ENCODE results near the gene STPG3.
"Not testable (repeated sequence)": the region's sequence is repeated elsewhere in the genome, so short reads cannot be mapped to it uniquely, and the experiment has no call there.

The STPG3 gene

GRCh38 chr9:137236238-137236935 lies 14.7 kb upstream of the STPG3 start:
- Histone ChIP-seq H3K4me3 (ENCODE audit: insufficient read length, low read depth) (no peak overlapping the region), H3K36me3 (ENCODE audit: insufficient read depth, insufficient read length, low read length) (peaks cover 12% of the 10 kb centered on the region), H3K9ac (ENCODE audit: insufficient read length, low read depth) (peak overlapping the region; percentile 62), H3K4me1 (ENCODE audit: insufficient read depth, insufficient read length) (peaks cover 44% of the 10 kb centered on the region), H3K9me3 (ENCODE audit: insufficient read depth, low read length) (no peaks in the 10 kb centered on the region), H3K27me3 (ENCODE audit: insufficient read depth, insufficient read length) (no peaks in the 10 kb centered on the region)
- TF ChIP-seq YY1 (IDR thresholded peaks at IDR 0.05; ENCODE audit: insufficient read depth, insufficient read length) (no peak), ZNF274 (IDR thresholded peaks at IDR 0.05; ENCODE audit: low read depth, low read length) (no peak), SUZ12 (IDR thresholded peaks at IDR 0.05; ENCODE audit: extremely low read depth, insufficient read depth, insufficient read length) (no peak)
- DNase-seq (ENCODE audit: low read depth, low spot score), result peak; percentile 78

- no peak for TF ChIP-seq YY1 (IDR thresholded peaks at IDR 0.05; ENCODE audit: insufficient read depth, insufficient read length)
- no peak for TF ChIP-seq SUZ12 (IDR thresholded peaks at IDR 0.05; ENCODE audit: extremely low read depth, insufficient read depth, insufficient read length)
- no peak for TF ChIP-seq ZNF274 (IDR thresholded peaks at IDR 0.05; ENCODE audit: low read depth, low read length)
- DNase-seq (ENCODE audit: low read depth, low spot score), result no peak
- H3K4me3 ChIP-seq (ENCODE audit: insufficient read length, low read depth), result no peak overlapping the region
- H3K27me3 ChIP-seq (ENCODE audit: insufficient read depth, insufficient read length), result no peaks in the 10 kb centered on the region
- H3K9me3 ChIP-seq (ENCODE audit: insufficient read depth, low read length), result no peaks in the 10 kb centered on the region
- peaks cover 45% of the 10 kb centered on the region for H3K4me1 ChIP-seq (ENCODE audit: insufficient read depth, insufficient read length)
- peak overlapping the region; percentile 62 for H3K9ac ChIP-seq (ENCODE audit: insufficient read length, low read depth)
- H3K36me3 ChIP-seq (ENCODE audit: insufficient read depth, insufficient read length, low read length), result peaks cover 17% of the 10 kb centered on the region
Measured at GRCh38 chr9:137236936-137237421, 14.1 kb upstream of the STPG3 start.

GRCh38 chr9:137237759-137238726 lies 13.0 kb upstream of the STPG3 start:
- Histone ChIP-seq H3K27me3 (ENCODE audit: insufficient read depth, insufficient read length) (no peaks in the 10 kb centered on the region), H3K36me3 (ENCODE audit: insufficient read depth, insufficient read length, low read length) (peaks cover 28% of the 10 kb centered on the region), H3K9ac (ENCODE audit: insufficient read length, low read depth) (peak overlapping the region; percentile 65), H3K9me3 (ENCODE audit: insufficient read depth, low read length) (no peaks in the 10 kb centered on the region), H3K4me1 (ENCODE audit: insufficient read depth, insufficient read length) (peaks cover 54% of the 10 kb centered on the region), H3K4me3 (ENCODE audit: insufficient read length, low read depth) (no peak overlapping the region)
- TF ChIP-seq ZNF274 (IDR thresholded peaks at IDR 0.05; ENCODE audit: low read depth, low read length), result no peak
- no peak for TF ChIP-seq YY1 (IDR thresholded peaks at IDR 0.05; ENCODE audit: insufficient read depth, insufficient read length)
- TF ChIP-seq SUZ12 (IDR thresholded peaks at IDR 0.05; ENCODE audit: extremely low read depth, insufficient read depth, insufficient read length), result no peak
- DNase-seq (ENCODE audit: low read depth, low spot score), result no peak

- not testable (repeated sequence) for DNase-seq (ENCODE audit: low read depth, low spot score); H3K9me3 ChIP-seq (ENCODE audit: insufficient read depth, low read length); H3K27me3 ChIP-seq (ENCODE audit: insufficient read depth, insufficient read length)
- Histone ChIP-seq H3K4me1 (ENCODE audit: insufficient read depth, insufficient read length) (peaks cover 56% of the 10 kb centered on the region), H3K36me3 (ENCODE audit: insufficient read depth, insufficient read length, low read length) (peaks cover 39% of the 10 kb centered on the region), H3K4me3 (ENCODE audit: insufficient read length, low read depth) (peak overlapping the region; percentile 91), H3K9ac (ENCODE audit: insufficient read length, low read depth) (peak overlapping the region; percentile 97)
Measured at GRCh38 chr9:137239541-137240200, 11.4 kb upstream of the STPG3 start.

GRCh38 chr9:137240318-137240840 lies 10.7 kb upstream of the STPG3 start:
- Histone ChIP-seq H3K36me3 (ENCODE audit: insufficient read depth, insufficient read length, low read length) (peaks cover 39% of the 10 kb centered on the region), H3K9me3 (ENCODE audit: insufficient read depth, low read length) (no peaks in the 10 kb centered on the region), H3K4me3 (ENCODE audit: insufficient read length, low read depth) (peak overlapping the region; percentile 91), H3K27me3 (ENCODE audit: insufficient read depth, insufficient read length) (no peaks in the 10 kb centered on the region), H3K4me1 (ENCODE audit: insufficient read depth, insufficient read length) (peaks cover 55% of the 10 kb centered on the region), H3K9ac (ENCODE audit: insufficient read length, low read depth) (peak overlapping the region; percentile 97)
- DNase-seq (ENCODE audit: low read depth, low spot score), result no peak
- TF ChIP-seq ZNF274 (IDR thresholded peaks at IDR 0.05; ENCODE audit: low read depth, low read length), result no peak
- TF ChIP-seq SUZ12 (IDR thresholded peaks at IDR 0.05; ENCODE audit: extremely low read depth, insufficient read depth, insufficient read length), result no peak
- TF ChIP-seq YY1 (IDR thresholded peaks at IDR 0.05; ENCODE audit: insufficient read depth, insufficient read length), result no peak

GRCh38 chr9:137240841-137241489 lies 10.1 kb upstream of the STPG3 start, which contains the start of gene TUBB4B:
TUBB4B (plus strand) TSS chr9:137241287; CDS start chr9:137241361, 74 bp downstream.
- peaks cover 52% of the 10 kb centered on the region for H3K4me1 ChIP-seq (ENCODE audit: insufficient read depth, insufficient read length)
- DNase-seq (ENCODE audit: low read depth, low spot score), result peak; percentile 99
- H3K4me3 ChIP-seq (ENCODE audit: insufficient read length, low read depth), result peak within 1 kb of the TSS; percentile 91
- no peaks in the 10 kb centered on the region for H3K9me3 ChIP-seq (ENCODE audit: insufficient read depth, low read length)
- peaks cover 3% of the 10 kb centered on the region for H3K27me3 ChIP-seq (ENCODE audit: insufficient read depth, insufficient read length)
- TF ChIP-seq ZNF274 (IDR thresholded peaks at IDR 0.05; ENCODE audit: low read depth, low read length), result no peak
- H3K9ac ChIP-seq (ENCODE audit: insufficient read length, low read depth), result peak within 1 kb of the TSS; percentile 97
- peaks cover 36% of the 10 kb centered on the region for H3K36me3 ChIP-seq (ENCODE audit: insufficient read depth, insufficient read length, low read length)
